GM04504 (cell line): ENCODE results near the gene CLIC3.

Experiments
- DNase-seq: peaks from one replicate; pipeline ENCODE4 v3.0.0-alpha.2; 2012; ENCODE audit warnings: low read depth

The CLIC3 gene

GRCh38 chr9:136980669-136981478 lies 15.5 kb downstream of the CLIC3 start:
- no peak for DNase-seq

- no peak for DNase-seq
Measured at GRCh38 chr9:136979769-136980587, 16.4 kb downstream of the CLIC3 start.

GRCh38 chr9:136978865-136979544 lies 17.4 kb downstream of the CLIC3 start:
- DNase-seq = no peak

- DNase-seq = no peak
Measured at GRCh38 chr9:136978073-136978864, 18.1 kb downstream of the CLIC3 start.

DNA sequence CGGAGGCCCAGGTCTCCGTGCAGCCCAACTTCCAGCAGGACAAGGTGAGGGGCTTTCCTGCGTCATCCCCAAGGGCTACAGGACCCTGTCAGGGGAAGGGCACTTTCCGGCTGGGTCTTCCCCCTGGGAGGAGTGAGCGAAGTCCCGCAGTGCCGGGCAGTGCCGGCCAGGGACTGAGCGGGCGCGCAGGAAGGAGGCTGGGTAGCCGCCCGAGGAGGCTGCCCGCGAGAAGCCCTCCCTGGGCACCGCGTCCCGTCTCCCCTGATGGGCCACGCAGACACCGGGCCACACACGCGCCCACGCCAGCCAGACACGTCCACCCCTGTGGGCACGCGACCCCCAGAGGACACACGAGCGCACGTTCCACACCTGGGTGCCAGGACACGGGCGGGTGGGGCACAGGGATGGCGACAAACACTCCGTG lies 18.7 kb downstream of the CLIC3 start:
- DNase-seq = no peak

- DNase-seq = no peak
Measured at GRCh38 chr9:136977223-136977622, 19.1 kb downstream of the CLIC3 start, which contains the start of gene PTGDS. TSS of gene PTGDS (plus strand) at chr9:136977504. CDS start at chr9:136977579, 75 bp downstream.

GRCh38 chr9:136975644-136976043 lies 20.7 kb downstream of the CLIC3 start:
- DNase-seq = no peak

- no peak for DNase-seq
Measured at GRCh38 chr9:136974817-136975535, 21.4 kb downstream of the CLIC3 start.

DNA sequence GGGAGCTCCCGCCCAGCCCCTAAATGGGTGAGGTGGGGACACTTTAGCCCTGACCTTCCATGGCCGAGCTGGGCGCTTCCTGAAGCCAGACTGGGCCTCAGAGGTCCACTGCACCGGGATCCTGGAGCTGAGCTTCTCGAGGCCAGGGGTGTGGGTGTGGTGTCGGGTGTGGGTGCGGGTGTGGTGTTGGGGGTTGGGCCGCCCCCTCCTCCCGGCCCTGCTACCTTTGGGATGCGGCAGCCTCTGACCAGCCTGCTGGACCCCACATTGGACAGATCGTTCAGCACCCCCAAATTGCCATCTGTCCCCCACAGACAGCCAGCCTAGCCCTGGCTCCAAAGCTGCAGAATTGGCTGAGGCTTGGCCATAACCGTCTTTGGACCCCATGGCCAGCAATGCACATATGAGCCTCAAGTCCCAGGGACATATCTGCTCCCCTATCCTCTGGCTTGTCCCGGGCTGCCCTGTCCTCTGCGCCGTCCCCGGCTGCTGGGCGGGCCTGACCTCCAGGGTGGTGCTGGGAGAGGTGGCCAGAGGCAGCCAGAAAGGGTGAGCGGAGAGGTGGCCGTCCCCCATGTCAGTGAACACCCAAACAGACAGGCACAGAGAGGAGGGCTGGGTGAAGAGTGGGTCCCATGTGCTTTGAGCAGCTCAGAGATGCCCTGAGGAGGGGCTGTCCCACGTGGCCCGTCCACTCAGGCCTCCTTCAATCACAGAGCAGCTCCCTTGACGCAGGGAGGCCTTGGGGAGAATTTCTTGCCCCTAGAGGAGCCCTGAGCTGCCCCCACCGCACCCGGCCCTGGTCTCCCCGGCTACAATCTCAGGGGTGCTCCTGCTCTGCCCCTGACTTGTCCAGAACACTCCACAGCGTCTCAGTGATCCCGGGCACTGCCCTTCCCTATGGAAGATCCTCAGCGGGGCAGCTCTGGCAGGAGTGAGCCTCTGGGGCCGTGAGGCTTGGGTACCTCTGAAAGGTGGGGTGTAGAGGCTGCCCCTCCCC lies 22.4 kb downstream of the CLIC3 start:
- DNase-seq = no peak

GRCh38 chr9:136972743-136973142 lies 23.6 kb downstream of the CLIC3 start:
- no peak for DNase-seq

- DNase-seq = no peak
Measured at GRCh38 chr9:136972335-136972734, 24.0 kb downstream of the CLIC3 start.

DNA sequence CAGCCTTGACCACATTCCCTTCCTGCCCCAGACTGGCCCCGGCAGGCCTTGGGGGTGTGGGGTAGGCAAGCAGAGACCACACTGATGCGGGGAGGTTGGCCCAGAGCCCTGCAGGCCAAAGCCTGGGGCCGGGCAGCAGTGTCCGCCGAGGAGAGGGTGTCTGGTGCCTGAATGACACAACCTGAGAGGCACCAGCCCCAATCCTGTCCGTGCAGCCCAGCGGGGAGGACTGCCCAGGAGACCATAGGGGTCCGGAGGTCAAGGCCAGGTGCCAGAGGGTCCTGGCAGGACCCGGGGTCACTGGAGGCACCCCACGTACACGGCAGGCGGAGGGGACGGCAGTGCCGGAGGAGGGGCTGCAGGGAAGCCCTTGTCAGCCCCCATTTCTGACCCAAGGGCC lies 24.6 kb downstream of the CLIC3 start:
- no peak for DNase-seq

DNA sequence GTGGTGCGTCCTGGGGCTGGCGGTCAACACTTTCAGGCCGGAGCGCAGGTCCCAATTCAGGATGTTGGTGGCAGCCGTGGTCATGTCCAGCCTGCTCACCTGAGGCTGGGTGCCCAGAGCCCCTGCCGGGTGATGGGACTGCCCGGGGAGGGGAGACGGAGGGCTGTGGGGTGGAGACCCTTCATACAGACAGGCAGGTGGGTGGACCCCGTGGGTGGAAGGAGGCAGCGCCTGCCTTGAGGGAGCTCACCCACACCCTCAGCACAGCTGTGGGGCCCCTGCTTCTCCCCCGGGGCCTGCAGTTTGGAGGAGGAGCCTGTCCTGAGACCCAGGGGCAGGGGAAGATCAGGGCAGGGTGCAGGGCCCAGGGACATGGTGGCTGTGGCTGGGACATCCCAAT lies 26.0 kb downstream of the CLIC3 start:
- DNase-seq = no peak

DNA sequence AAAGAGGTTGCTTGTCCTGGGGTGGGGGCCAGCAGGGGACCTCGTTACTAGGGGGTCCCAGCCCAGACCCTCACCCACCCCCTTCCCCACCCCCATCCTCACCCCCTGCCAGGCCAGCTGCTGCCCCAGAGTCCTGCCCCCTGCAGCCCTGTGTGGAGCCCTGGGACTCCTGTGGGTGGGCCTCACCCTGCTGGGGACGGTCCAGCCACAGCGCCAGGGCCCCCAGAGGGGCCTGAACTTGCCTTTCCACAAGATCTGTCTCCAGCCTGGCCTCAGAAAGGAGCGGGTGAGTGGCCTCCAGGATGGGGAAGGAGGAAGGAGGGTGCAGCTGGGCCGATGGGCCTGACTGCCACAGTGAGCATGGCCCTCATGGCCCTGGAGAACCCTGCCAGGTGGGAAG lies 26.6 kb downstream of the CLIC3 start:
- DNase-seq = no peak

- DNase-seq = no peak
Measured at GRCh38 chr9:136969150-136969549, 27.2 kb downstream of the CLIC3 start.

DNA sequence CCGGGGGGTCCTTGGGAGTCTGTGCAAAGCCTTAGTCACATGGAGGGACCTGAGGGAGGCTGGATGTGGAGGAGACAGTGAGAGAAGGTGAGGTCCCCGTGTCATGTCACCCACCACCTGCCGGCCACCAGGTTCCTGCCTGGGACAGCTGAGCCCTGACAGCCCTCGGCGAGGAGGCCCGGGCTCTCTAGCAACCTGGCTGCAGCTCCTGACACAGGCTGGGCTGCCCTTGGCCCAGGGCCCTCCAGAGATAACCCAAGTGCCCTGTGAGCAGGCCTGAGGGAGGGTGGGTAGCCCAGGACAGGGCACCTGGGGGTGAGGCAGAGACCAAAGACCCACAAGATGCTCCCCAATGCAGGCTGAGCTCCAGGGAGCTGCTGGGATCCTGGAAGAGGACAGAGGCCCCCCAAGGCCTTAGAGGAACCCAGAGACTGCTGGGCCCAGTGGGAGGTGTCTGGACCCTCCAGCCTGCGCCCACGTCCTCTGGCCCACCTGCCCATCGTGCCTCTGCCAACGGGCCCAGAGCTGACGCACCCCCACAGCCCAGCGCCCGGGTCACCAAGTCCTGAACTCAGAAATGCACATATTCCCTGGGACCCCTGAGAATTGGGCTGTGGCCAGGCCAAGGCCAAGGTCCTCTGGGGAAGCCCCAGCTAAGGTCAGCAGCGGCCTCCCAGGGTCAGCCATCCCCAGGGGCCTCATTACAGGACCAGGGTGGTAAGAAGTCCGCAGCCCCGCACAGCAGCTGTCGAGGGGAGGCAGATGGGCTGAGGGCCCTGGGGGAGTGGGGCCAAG lies 27.8 kb downstream of the CLIC3 start:
- no peak for DNase-seq

DNA sequence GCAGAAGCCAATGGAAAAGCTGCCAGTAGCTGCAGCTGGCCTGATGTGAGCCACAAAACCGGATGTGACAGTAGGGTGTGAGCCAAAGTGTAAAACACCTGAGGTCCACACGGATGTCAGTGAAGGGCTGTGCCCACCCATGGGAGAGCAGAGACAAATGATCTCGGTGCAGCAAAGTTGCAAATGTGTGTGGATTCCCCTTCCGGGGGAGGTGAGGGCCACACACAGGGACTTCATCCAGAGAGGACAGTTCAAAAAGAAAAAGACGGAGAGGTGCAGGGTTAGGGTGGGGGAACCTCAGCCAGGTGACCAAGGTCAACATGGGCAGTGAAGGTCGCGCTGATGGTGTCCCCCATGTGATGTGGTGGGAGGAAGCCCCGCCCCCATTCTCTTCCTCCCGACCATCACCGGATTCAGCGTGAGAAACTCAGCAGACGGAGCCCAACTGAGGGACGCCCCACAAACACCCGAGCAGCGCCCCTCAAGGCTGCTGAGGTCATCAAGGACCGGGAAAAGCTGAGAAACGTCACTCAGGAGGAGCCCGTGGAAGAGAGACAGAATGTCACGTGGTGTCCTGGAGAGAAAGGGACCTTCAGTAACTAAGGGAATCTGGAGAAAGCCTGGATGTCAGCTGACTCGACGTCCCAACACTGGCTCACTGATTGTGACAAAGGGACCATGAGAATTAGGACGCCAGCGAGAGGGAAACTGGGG lies 30.4 kb downstream of the CLIC3 start:
- no peak for DNase-seq

DNA sequence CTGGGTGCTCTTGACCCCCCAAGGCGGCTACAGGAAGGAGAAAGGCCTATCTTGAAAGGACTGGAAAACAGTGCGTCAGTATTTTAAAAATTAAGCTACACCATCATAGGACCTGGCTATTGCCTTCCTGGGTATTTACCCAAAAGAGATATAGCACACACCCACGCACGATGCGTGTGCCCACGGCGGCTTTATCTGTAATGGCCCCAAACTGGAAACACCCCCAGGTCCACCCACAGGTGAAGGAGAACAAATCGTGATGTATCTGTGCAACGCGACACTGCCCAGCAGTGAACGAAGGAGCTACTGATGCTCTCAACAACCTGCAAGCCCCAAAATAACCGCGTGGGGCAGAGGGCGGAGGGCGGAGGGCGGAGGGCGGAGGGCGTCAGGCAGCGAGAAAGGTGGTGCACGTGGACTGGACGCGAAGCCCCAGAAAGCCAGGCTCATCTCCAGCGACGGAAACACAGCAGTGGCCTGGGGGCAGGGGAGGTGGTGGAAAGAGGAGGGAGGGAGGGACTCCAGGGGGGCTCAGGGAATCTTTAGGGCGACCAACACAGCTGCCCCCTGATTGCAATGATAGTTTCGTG lies 31.4 kb downstream of the CLIC3 start:
- DNase-seq = no peak
